ENCODE results near the gene NOX5.

The NOX5 gene

GRCh38 chr15:69084404-69085030, 70.0 kb downstream of the NOX5 start:
- no peak for DNase-seq

GRCh38 chr15:69085325-69086081, 71.0 kb downstream of the NOX5 start:
- DNase-seq: no peak

- no peak for DNase-seq
Measured at GRCh38 chr15:69086427-69087204, 72.1 kb downstream of the NOX5 start.

GRCh38 chr15:69087366-69087976, 73.0 kb downstream of the NOX5 start:
- DNase-seq: no peak

GRCh38 chr15:69088300-69088965, 73.9 kb downstream of the NOX5 start:
- no peak for DNase-seq

GRCh38 chr15:69089258-69089657, 74.8 kb downstream of the NOX5 start:
- DNase-seq: no peak

- DNase-seq: peak; percentile 45
Measured at GRCh38 chr15:69090197-69090948, 75.9 kb downstream of the NOX5 start.

- no peak for DNase-seq
Measured at GRCh38 chr15:69091654-69092053, 77.2 kb downstream of the NOX5 start.

- peak; percentile 61 for DNase-seq
Measured at GRCh38 chr15:69092159-69092558, 77.7 kb downstream of the NOX5 start.

GRCh38 chr15:69093127-69093526, 78.6 kb downstream of the NOX5 start:
- no peak for DNase-seq

- no peak for DNase-seq
Measured at GRCh38 chr15:69093614-69094013, 79.1 kb downstream of the NOX5 start.

- DNase-seq: no peak
Measured at GRCh38 chr15:69094124-69094921, 79.8 kb downstream of the NOX5 start.

- no peak for DNase-seq
Measured at GRCh38 chr15:69095274-69095673, 80.8 kb downstream of the NOX5 start.

GRCh38 chr15:69096196-69096595, 81.7 kb downstream of the NOX5 start:
- DNase-seq: no peak

GRCh38 chr15:69096626-69097025, 82.1 kb downstream of the NOX5 start:
- DNase-seq: no peak

GRCh38 chr15:69098771-69099170, 84.3 kb downstream of the NOX5 start:
- DNase-seq: no peak

GRCh38 chr15:69099941-69100340, 85.4 kb downstream of the NOX5 start:
- DNase-seq: no peak

- no peak for DNase-seq
Measured at GRCh38 chr15:69100821-69101220, 86.3 kb downstream of the NOX5 start.

GRCh38 chr15:69104050-69104750, 89.7 kb downstream of the NOX5 start:
- DNase-seq: no peak

GRCh38 chr15:69105451-69105985, 91.0 kb downstream of the NOX5 start:
- DNase-seq: no peak

Data from fibroblast of skin of right biceps (primary cell).